ENCODE results near the gene CENPVL2.

- TF ChIP-seq RFX5 (IDR thresholded peaks at IDR 0.05; ENCODE audit: low read depth, low read length) (no peak), ZNF324 (CRISPR knock-in tag; IDR thresholded peaks at IDR 0.05) (no peak), TAF1 (IDR thresholded peaks at IDR 0.05; ENCODE audit: control insufficient read depth, extremely low read depth, insufficient read depth, low read length, severe bottlenecking) (no peak), FOXJ3 (CRISPR knock-in tag; IDR thresholded peaks at IDR 0.05) (no peak), POLR2A (conservative IDR thresholded peaks at IDR 0.05) (no peak), RBFOX2 (IDR thresholded peaks at IDR 0.05; ENCODE audit: low read depth, low read length) (no peak), EP300 (IDR thresholded peaks at IDR 0.05; ENCODE audit: low read length) (no peak), CTCF (IDR thresholded peaks at IDR 0.05 in 2 of 3, conservative IDR thresholded peaks at IDR 0.05 in 1 of 3; ENCODE audit: insufficient read depth in 2 of 3, low read depth in 1 of 3, low read length in 3 of 3) (peak; percentile 24 to 52 (median 43); a peak in 5 of 6 replicates), EGR1 (conservative IDR thresholded peaks at IDR 0.05) (no peak), USF1 (CRISPR knock-in tag; IDR thresholded peaks at IDR 0.05) (no peak), NFIC (IDR thresholded peaks at IDR 0.05) (no peak), ZNF146 (CRISPR knock-in tag; IDR thresholded peaks at IDR 0.05; ENCODE audit: unreplicated experiment) (no peak), EZH2 (IDR thresholded peaks at IDR 0.05; ENCODE audit: borderline replicate concordance, low read depth, low read length) (no peak), ZNF766 (CRISPR knock-in tag; conservative IDR thresholded peaks at IDR 0.05) (no peak)
Observed at GRCh38 chrX:51641421-51642021, 41.1 kb downstream of the CENPVL2 start.

Data from K562 (cell line).